GM21526 (cell line): ENCODE data around the gene CRIM1.

Experiments used
- ATAC-seq: cut with Tn5 transposase; IDR thresholded peaks from one replicate; pipeline ENCODE4 v1.9.1; 2021; ENCODE audit warnings: moderate library complexity; ENCODE audit not compliant: unreplicated experiment, low FRiP score

Gene CRIM1

GRCh38 chr2:36597003-36597531 is 241.5 kb downstream of the CRIM1 start:
- peak; percentile 3 for ATAC-seq

GRCh38 chr2:36597532-36598377 is 242.2 kb downstream of the CRIM1 start, which contains the start of gene FEZ2:
FEZ2 (minus strand) TSS chr2:36598168; CDS start chr2:36598142, 26 bp downstream.
- ATAC-seq = peak; percentile 100
